WTC11 (cell line): Measurements from ENCODE around the gene GALNT9. TPM values are rescaled to one million over a fixed set of nuclear protein-coding genes. Genes with fewer than 3 reads are reported as not detected.

Experiments
- ATAC-seq: fragments of 200-7000 bp; cut with Tn5 transposase; 2 replicates; pipeline ENCODE4 v1.10.0; 2021; ENCODE audit warnings: mild to moderate bottlenecking, moderate library complexity
- CTCF ChIA-PET: fragments of 300-600 bp; sonication (Branson Sonifier 250); formaldehyde crosslinking; loops from one replicate; lab custom pipeline; 2021; ENCODE audit warnings: antibody characterized with exemption; lab: Charles Lee
- POLR2A ChIA-PET: fragments of 350-600 bp; sonication (Branson Sonifier 250); formaldehyde crosslinking; loops from one replicate; lab custom pipeline; 2021; ENCODE audit warnings: antibody characterized with exemption; lab: Charles Lee
- DNase-seq: peaks from one replicate; pipeline ENCODE4 v3.0.0; 2021; ENCODE audit warnings: low spot score
- H3K27ac Mint-ChIP-seq: 2 replicates; pipeline ENCODE4 v1.8.0; 2021; ENCODE audit warnings: mixed read lengths
- H3K27me3 Mint-ChIP-seq: 2 replicates; pipeline ENCODE4 v1.8.0; 2021; ENCODE audit warnings: low read depth, mild to moderate bottlenecking, moderate library complexity, mixed read lengths
- H3K36me3 Mint-ChIP-seq: 2 replicates; pipeline ENCODE4 v1.8.0; 2021; ENCODE audit warnings: mixed read lengths
- H3K4me1 Mint-ChIP-seq: 2 replicates; pipeline ENCODE4 v1.8.0; 2022; ENCODE audit warnings: mixed read lengths
- H3K4me3 Mint-ChIP-seq: 2 replicates; pipeline ENCODE4 v1.8.0; 2021; ENCODE audit warnings: mild to moderate bottlenecking, moderate library complexity, mixed read lengths
- H3K9me3 Mint-ChIP-seq: 2 replicates; pipeline ENCODE4 v1.8.0; 2021; ENCODE audit warnings: mixed read lengths
- ARID4B ChIP-seq: sonication (generic); formaldehyde crosslinking; IDR thresholded peaks from 2 replicates; pipeline ENCODE4 v1.8.0; 2023; ENCODE audit warnings: missing genetic modification reagents, mild to moderate bottlenecking, borderline replicate concordance
- CTCF ChIP-seq: fragments of 200-600 bp; IDR thresholded peaks from 2 replicates; pipeline ENCODE4 v1.8.0; 2022; ENCODE audit warnings: antibody characterized with exemption
- E2F4 ChIP-seq: sonication (generic); formaldehyde crosslinking; IDR thresholded peaks from 2 replicates; pipeline ENCODE4 v1.8.1; 2022; ENCODE audit warnings: low read depth, mild to moderate bottlenecking, moderate library complexity, missing genetic modification reagents, borderline replicate concordance
- FOXK1 ChIP-seq: sonication (generic); formaldehyde crosslinking; IDR thresholded peaks from 2 replicates; pipeline ENCODE4 v1.8.0; 2022; ENCODE audit warnings: mild to moderate bottlenecking, moderate library complexity, missing genetic modification reagents
- FOXP4 ChIP-seq: sonication (generic); formaldehyde crosslinking; IDR thresholded peaks from 2 replicates; pipeline ENCODE4 v1.8.0; 2022; ENCODE audit warnings: mild to moderate bottlenecking, missing genetic modification reagents
- GTF2I ChIP-seq: fragments of 250-450 bp; sonication (Bioruptor Pico); conservative IDR thresholded peaks from 2 replicates; pipeline ENCODE4 v1.4.0; 2021; ENCODE audit warnings: mild to moderate bottlenecking
- JUN ChIP-seq: sonication (generic); formaldehyde crosslinking; IDR thresholded peaks from 2 replicates; pipeline ENCODE4 v1.8.0; 2023; ENCODE audit warnings: mild to moderate bottlenecking, missing genetic modification reagents
- NR3C1 ChIP-seq: sonication (generic); formaldehyde crosslinking; conservative IDR thresholded peaks from 2 replicates; pipeline ENCODE4 v1.8.1; 2023; ENCODE audit warnings: low read depth, mild to moderate bottlenecking, missing genetic modification reagents
- ZBTB21 ChIP-seq: sonication (generic); formaldehyde crosslinking; IDR thresholded peaks from 2 replicates; pipeline ENCODE4 v1.8.1; 2023; ENCODE audit warnings: mild to moderate bottlenecking, missing genetic modification reagents, borderline replicate concordance
- ZNF423 ChIP-seq: fragments of 250-450 bp; sonication (Bioruptor Pico); IDR thresholded peaks from 2 replicates; pipeline ENCODE4 v2.1.2; 2022; ENCODE audit warnings: mild to moderate bottlenecking, moderate library complexity
- total RNA-seq: library from RNA; stranded (reverse); gene quantifications from 3 replicates; pipeline ENCODE4 v1.2.3, GENCODE V29; 2021
- TF ChIP-seq, protein P1 (sequence below): sonication (generic); formaldehyde crosslinking; IDR thresholded peaks from 2 replicates; pipeline ENCODE4 v1.8.1; 2022; ENCODE audit warnings: mild to moderate bottlenecking, moderate library complexity, missing genetic modification reagents
- TF ChIP-seq, protein P2 (sequence below): sonication (generic); formaldehyde crosslinking; IDR thresholded peaks from 2 replicates; pipeline ENCODE4 v1.8.1; 2023; ENCODE audit warnings: mild to moderate bottlenecking, missing genetic modification reagents, moderate library complexity

The GALNT9 gene
- total RNA-seq, 1 experiment from 2014 or later: 0.90 TPM

DNA sequence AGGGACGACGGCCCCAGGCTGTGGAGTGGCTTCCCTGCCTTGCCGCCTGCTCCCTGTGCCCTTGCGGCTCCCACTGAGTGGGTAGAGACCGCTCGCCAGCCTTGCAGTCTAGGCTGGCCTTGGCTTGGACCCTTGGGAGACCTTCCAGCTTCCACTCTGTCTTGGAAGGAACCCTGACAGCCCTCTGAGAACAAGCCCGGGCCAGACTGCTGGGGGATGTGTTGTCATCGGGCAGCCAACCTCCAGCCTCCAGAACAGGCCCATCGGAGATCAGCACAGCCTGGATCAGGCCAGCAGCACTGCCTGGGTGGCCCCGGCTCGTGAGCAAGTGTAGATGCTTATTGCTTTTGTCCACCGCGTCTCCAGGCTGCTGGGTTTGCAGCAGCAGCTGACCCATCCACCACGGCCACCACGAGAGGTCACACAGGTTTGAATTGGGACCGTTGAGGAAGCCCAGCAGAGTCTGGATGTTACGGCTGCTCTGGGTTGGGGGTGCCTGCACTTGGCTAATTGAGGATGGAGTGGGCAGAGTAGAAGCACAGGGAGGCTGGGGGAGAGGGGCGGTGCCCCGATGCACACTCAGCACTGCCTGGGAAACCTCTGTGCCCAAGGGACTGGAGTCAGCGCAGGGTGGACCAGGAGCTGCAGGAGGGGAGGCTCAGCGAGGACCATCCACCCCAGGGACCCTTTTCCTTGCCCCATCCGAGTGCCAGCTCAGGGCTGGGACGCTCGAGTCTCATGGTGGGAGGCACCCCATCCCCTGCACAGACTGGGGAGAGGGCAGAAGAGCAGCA, 129.7 kb downstream of the GALNT9 start:
- DNase-seq: no peak
- Mint-ChIP-seq H3K4me3 (no peak overlapping the region), H3K36me3 (no peaks in the 10 kb centered on the region), H3K27me3 (peaks cover 40% of the 10 kb centered on the region), H3K4me1 (no peaks in the 10 kb centered on the region), H3K27ac (no peak overlapping the region)
- TF ChIP-seq, protein P1, sequence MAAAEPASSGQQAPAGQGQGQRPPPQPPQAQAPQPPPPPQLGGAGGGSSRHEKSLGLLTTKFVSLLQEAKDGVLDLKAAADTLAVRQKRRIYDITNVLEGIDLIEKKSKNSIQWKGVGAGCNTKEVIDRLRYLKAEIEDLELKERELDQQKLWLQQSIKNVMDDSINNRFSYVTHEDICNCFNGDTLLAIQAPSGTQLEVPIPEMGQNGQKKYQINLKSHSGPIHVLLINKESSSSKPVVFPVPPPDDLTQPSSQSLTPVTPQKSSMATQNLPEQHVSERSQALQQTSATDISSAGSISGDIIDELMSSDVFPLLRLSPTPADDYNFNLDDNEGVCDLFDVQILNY (CRISPR knock-in tag): no peak
- TF ChIP-seq JUN (CRISPR knock-in tag) (no peak), NR3C1 (CRISPR knock-in tag) (no peak), ZNF423 (no peak), ARID4B (no peak), CTCF (no peak), E2F4 (no peak), ZBTB21 (CRISPR knock-in tag) (no peak), GTF2I (CRISPR knock-in tag) (no peak), FOXK1 (CRISPR knock-in tag) (no peak)
- TF ChIP-seq, protein P2, sequence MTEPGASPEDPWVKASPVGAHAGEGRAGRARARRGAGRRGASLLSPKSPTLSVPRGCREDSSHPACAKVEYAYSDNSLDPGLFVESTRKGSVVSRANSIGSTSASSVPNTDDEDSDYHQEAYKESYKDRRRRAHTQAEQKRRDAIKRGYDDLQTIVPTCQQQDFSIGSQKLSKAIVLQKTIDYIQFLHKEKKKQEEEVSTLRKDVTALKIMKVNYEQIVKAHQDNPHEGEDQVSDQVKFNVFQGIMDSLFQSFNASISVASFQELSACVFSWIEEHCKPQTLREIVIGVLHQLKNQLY: no peak
- TF ChIP-seq, all 79 proteins: peak for 0
- CTCF ChIA-PET: interaction anchor here (1.2 kb wide), 1 partner anchor 214 kb away, joined by 6 read pairs; no protein-coding TSS in a partner anchor
- no peaks in the 10 kb centered on the region for H3K9me3 Mint-ChIP-seq
- ATAC-seq: no peak
- POLR2A ChIA-PET: no interaction called here

DNA sequence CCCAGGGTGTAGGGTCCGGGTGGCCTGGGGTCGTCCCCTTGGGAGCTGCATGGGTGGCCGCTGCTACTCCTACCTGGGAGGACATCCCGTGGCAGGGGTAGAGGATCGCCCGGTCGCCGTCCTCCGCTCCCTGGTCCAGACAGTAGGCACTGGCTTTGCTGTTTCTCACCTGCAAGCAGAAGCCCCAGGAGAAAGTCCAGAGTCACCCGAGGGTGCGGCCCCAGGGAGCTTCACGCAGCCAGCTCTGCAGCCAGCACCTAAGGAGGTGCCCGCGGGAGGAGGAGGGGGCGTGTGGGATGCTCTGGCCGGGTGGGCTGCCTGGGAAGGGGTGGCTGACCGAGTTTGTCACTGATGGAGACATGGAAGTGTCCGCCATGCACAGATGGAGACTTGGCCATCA, 130.3 kb downstream of the GALNT9 start:
- Mint-ChIP-seq H3K9me3 (peaks cover 3% of the 10 kb centered on the region), H3K27ac (no peak overlapping the region), H3K36me3 (peaks cover 3% of the 10 kb centered on the region; the same call in 1 of the 2 replicates), H3K27me3 (peaks cover 39% of the 10 kb centered on the region), H3K4me1 (no peaks in the 10 kb centered on the region), H3K4me3 (no peak overlapping the region)
- no peak for TF ChIP-seq FOXP4 (CRISPR knock-in tag)
- ChIA-PET CTCF (no interaction called here), POLR2A (no interaction called here)
- DNase-seq (no peak), ATAC-seq (no peak)
